ENCODE measurements around the gene OPCML. TPM values are rescaled to one million over a fixed set of nuclear protein-coding genes. Genes with fewer than 3 reads are reported as not detected.
A peak's percentile ranks its signal among the peaks of the same experiment; 100 is the strongest.

The OPCML gene
- total RNA-seq, 1 donor from 2014 or later = 4.6 TPM

GRCh38 chr11:132607575-132607974 lies 924.7 kb downstream of the OPCML start:
- H3K27ac Mint-ChIP-seq = no peak overlapping the region
- H3K9me3 Mint-ChIP-seq = no peaks in the 10 kb centered on the region
- H3K4me1 Mint-ChIP-seq (ENCODE audit: unreplicated experiment) = peaks cover 14% of the 10 kb centered on the region
- H3K27me3 Mint-ChIP-seq = peaks cover 14% of the 10 kb centered on the region
- no peak for TF ChIP-seq CTCF (conservative IDR thresholded peaks at IDR 0.05)
- H3K4me3 Mint-ChIP-seq = no peak overlapping the region
- H3K36me3 Mint-ChIP-seq = no peaks in the 10 kb centered on the region
- DNase-seq (ENCODE audit: extremely low spot score, unreplicated experiment) = no peak

GRCh38 chr11:132605825-132606570 lies 926.3 kb downstream of the OPCML start:
- no peak overlapping the region for H3K4me3 Mint-ChIP-seq
- H3K27ac Mint-ChIP-seq = no peak overlapping the region
- H3K36me3 Mint-ChIP-seq = no peaks in the 10 kb centered on the region
- TF ChIP-seq CTCF (conservative IDR thresholded peaks at IDR 0.05) = no peak
- DNase-seq (ENCODE audit: extremely low spot score, unreplicated experiment) = no peak
- peaks cover 14% of the 10 kb centered on the region for H3K4me1 Mint-ChIP-seq (ENCODE audit: unreplicated experiment)
- no peaks in the 10 kb centered on the region for H3K9me3 Mint-ChIP-seq
- H3K27me3 Mint-ChIP-seq = peaks cover 18% of the 10 kb centered on the region

GRCh38 chr11:132604431-132604830 lies 927.9 kb downstream of the OPCML start:
- H3K27me3 Mint-ChIP-seq = peaks cover 18% of the 10 kb centered on the region
- no peaks in the 10 kb centered on the region for H3K36me3 Mint-ChIP-seq
- H3K4me3 Mint-ChIP-seq = no peak overlapping the region
- no peak for TF ChIP-seq CTCF (conservative IDR thresholded peaks at IDR 0.05)
- no peaks in the 10 kb centered on the region for H3K9me3 Mint-ChIP-seq
- DNase-seq (ENCODE audit: extremely low spot score, unreplicated experiment) = no peak
- H3K27ac Mint-ChIP-seq = peak overlapping the region; percentile 28
- H3K4me1 Mint-ChIP-seq (ENCODE audit: unreplicated experiment) = peaks cover 14% of the 10 kb centered on the region

- no peaks in the 10 kb centered on the region for H3K36me3 Mint-ChIP-seq
- TF ChIP-seq CTCF (conservative IDR thresholded peaks at IDR 0.05) = no peak
- DNase-seq (ENCODE audit: extremely low spot score, unreplicated experiment) = no peak
- peaks cover 10% of the 10 kb centered on the region for H3K4me1 Mint-ChIP-seq (ENCODE audit: unreplicated experiment)
- H3K27ac Mint-ChIP-seq = no peak overlapping the region
- H3K4me3 Mint-ChIP-seq = no peak overlapping the region
- no peaks in the 10 kb centered on the region for H3K9me3 Mint-ChIP-seq
- peaks cover 21% of the 10 kb centered on the region for H3K27me3 Mint-ChIP-seq
These were observed 930.4 kb downstream of the OPCML start for GRCh38 chr11:132601875-132602274.

GRCh38 chr11:132595711-132596134 lies 936.6 kb downstream of the OPCML start:
- DNase-seq (ENCODE audit: extremely low spot score, unreplicated experiment) = no peak
- H3K9me3 Mint-ChIP-seq = no peaks in the 10 kb centered on the region
- no peak overlapping the region for H3K4me3 Mint-ChIP-seq
- peaks cover 3% of the 10 kb centered on the region for H3K4me1 Mint-ChIP-seq (ENCODE audit: unreplicated experiment)
- H3K36me3 Mint-ChIP-seq = no peaks in the 10 kb centered on the region
- TF ChIP-seq CTCF (conservative IDR thresholded peaks at IDR 0.05) = no peak
- peaks cover 19% of the 10 kb centered on the region for H3K27me3 Mint-ChIP-seq
- no peak overlapping the region for H3K27ac Mint-ChIP-seq

All from type B pancreatic cell (in vitro differentiated cells).